HEK293T (cell line): ENCODE results near the gene CDK12.

Experiments
- ARNT ChIP-seq: fragments of 450-650 bp; IDR thresholded peaks from 2 replicates; pipeline ENCODE4 v1.6.1; 2017; ENCODE audit warnings: mild to moderate bottlenecking
- BHLHE40 ChIP-seq: fragments of 450-650 bp; IDR thresholded peaks from 2 replicates; pipeline ENCODE4 v1.6.1; 2016; ENCODE audit warnings: mild to moderate bottlenecking, moderate library complexity, borderline replicate concordance
- ELF4 ChIP-seq: fragments of 450-650 bp; IDR thresholded peaks from 2 replicates; pipeline ENCODE4 v1.6.1; 2017; ENCODE audit warnings: antibody characterized with exemption
- FOXK2 ChIP-seq: fragments of 450-650 bp; IDR thresholded peaks from 2 replicates; pipeline ENCODE4 v1.6.1; 2016; ENCODE audit warnings: mild to moderate bottlenecking
- FOXM1 ChIP-seq: fragments of 450-650 bp; IDR thresholded peaks from 2 replicates; pipeline ENCODE4 v1.6.1; 2017; ENCODE audit warnings: mild to moderate bottlenecking, borderline replicate concordance
- HDGF ChIP-seq: fragments of 450-650 bp; IDR thresholded peaks from 2 replicates; pipeline ENCODE4 v1.6.1; 2017; ENCODE audit warnings: antibody characterized with exemption, borderline replicate concordance
- L3MBTL2 ChIP-seq: fragments of 450-650 bp; conservative IDR thresholded peaks from 2 replicates; pipeline ENCODE4 v1.6.1; 2016; ENCODE audit warnings: mild to moderate bottlenecking
- LEF1 ChIP-seq: fragments of 450-650 bp; IDR thresholded peaks from 2 replicates; pipeline ENCODE4 v1.6.1; 2017; ENCODE audit warnings: mild to moderate bottlenecking, borderline replicate concordance
- NFRKB ChIP-seq: fragments of 450-650 bp; IDR thresholded peaks from 2 replicates; pipeline ENCODE4 v1.6.1; 2016; ENCODE audit warnings: mild to moderate bottlenecking, moderate library complexity
- SUZ12 ChIP-seq: fragments of 450-650 bp; IDR thresholded peaks from 2 replicates; pipeline ENCODE4 v1.6.1; 2016; ENCODE audit warnings: mild to moderate bottlenecking

DNA sequence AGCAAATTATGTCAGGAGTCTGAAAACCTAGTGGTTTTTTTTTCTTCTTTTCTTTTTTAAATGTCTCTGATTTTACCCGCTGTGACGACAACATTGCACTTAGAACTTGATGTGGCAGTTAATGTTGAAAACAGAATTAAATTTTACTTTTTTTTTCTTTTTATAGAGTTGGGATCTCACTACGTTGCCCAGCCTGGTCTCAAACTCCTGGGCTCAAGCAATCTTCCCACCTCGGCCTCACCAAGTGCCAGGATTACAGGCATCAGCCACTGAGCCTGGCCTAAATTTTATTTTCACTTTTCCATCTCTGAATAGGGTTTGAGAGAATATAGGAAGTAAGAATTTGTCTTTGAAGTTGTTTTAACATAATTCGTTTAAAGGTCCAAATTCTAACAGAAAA, 52.6 kb downstream of the CDK12 start:
- no peak for TF ChIP-seq NFRKB
- no peak for TF ChIP-seq SUZ12
- TF ChIP-seq ARNT, result no peak
- TF ChIP-seq ELF4, result no peak
- no peak for TF ChIP-seq L3MBTL2
- no peak for TF ChIP-seq FOXK2
- TF ChIP-seq LEF1, result no peak
- no peak for TF ChIP-seq FOXM1
- no peak for TF ChIP-seq BHLHE40
- TF ChIP-seq HDGF, result no peak
